RWPE2 (cell line): Measurements from ENCODE around the gene LHX5.

Experiments
- ATAC-seq: fragments of 200-7000 bp; cut with Tn5 transposase; 3 replicates; pipeline ENCODE4 v1.9.1; 2021; ENCODE audit warnings: low read depth
- DNase-seq: peaks from one replicate; pipeline ENCODE4 v3.0.0-alpha.2; 2020; ENCODE audit warnings: low spot score
- H3K27ac ChIP-seq: fragments of 450-650 bp; 2 replicates; pipeline ENCODE4 v1.5.1; 2017; ENCODE audit warnings: mild to moderate bottlenecking; ENCODE audit not compliant: poor library complexity, severe bottlenecking
- H3K27me3 ChIP-seq: fragments of 250-450 bp; sonication (Bioruptor Pico); 2 replicates; pipeline ENCODE4 v1.5.1; 2021; ENCODE audit warnings: mild to moderate bottlenecking, moderate library complexity; ENCODE audit not compliant: insufficient read depth, poor library complexity, severe bottlenecking
- H3K36me3 ChIP-seq: fragments of 250-450 bp; sonication (Bioruptor Pico); 2 replicates; pipeline ENCODE4 v1.5.1; 2020; ENCODE audit warnings: low read depth, mild to moderate bottlenecking, moderate library complexity
- H3K4me1 ChIP-seq: fragments of 250-450 bp; sonication (Bioruptor Pico); 2 replicates; pipeline ENCODE4 v1.5.1; 2021; ENCODE audit warnings: mild to moderate bottlenecking, moderate library complexity; ENCODE audit not compliant: insufficient read depth, poor library complexity, severe bottlenecking
- H3K4me3 ChIP-seq: fragments of 250-450 bp; sonication (Bioruptor Pico); 2 replicates; pipeline ENCODE4 v1.5.1; 2021; ENCODE audit warnings: mild to moderate bottlenecking, moderate library complexity; ENCODE audit not compliant: severe bottlenecking
- H3K9me3 ChIP-seq: fragments of 250-450 bp; sonication (Bioruptor Pico); 2 replicates; pipeline ENCODE4 v1.5.1; 2021; ENCODE audit warnings: mild to moderate bottlenecking, moderate library complexity; ENCODE audit not compliant: severe bottlenecking
- CTCF ChIP-seq: fragments of 450-650 bp; IDR thresholded peaks from one replicate; pipeline ENCODE4 v1.5.1; 2017; ENCODE audit warnings: mild to moderate bottlenecking, moderate library complexity; ENCODE audit not compliant: poor library complexity, severe bottlenecking

LHX5 gene

GRCh38 chr12:113512568-113512967, 40.9 kb upstream of the LHX5 start:
- H3K27me3 ChIP-seq: peaks cover 51% of the 10 kb centered on the region
- no peak overlapping the region for H3K4me3 ChIP-seq
- H3K4me1 ChIP-seq: no peaks in the 10 kb centered on the region
- no peak overlapping the region for H3K27ac ChIP-seq
- H3K36me3 ChIP-seq: no peaks in the 10 kb centered on the region
- DNase-seq (no peak), ATAC-seq (no peak)
- no peaks in the 10 kb centered on the region for H3K9me3 ChIP-seq
- TF ChIP-seq CTCF: no peak

- H3K4me3 ChIP-seq: no peak overlapping the region
- no peak for TF ChIP-seq CTCF
- H3K27me3 ChIP-seq: peaks cover 10% of the 10 kb centered on the region
- H3K27ac ChIP-seq: no peak overlapping the region
- H3K9me3 ChIP-seq: no peaks in the 10 kb centered on the region
- no peaks in the 10 kb centered on the region for H3K4me1 ChIP-seq
- ATAC-seq (no peak), DNase-seq (no peak)
- no peaks in the 10 kb centered on the region for H3K36me3 ChIP-seq
Measured at GRCh38 chr12:113506867-113507266, 35.2 kb upstream of the LHX5 start.

GRCh38 chr12:113505941-113506340, 34.3 kb upstream of the LHX5 start:
- ATAC-seq (no peak), DNase-seq (no peak)
- H3K27ac ChIP-seq: no peak overlapping the region
- TF ChIP-seq CTCF: no peak
- H3K27me3 ChIP-seq: peaks cover 13% of the 10 kb centered on the region
- H3K4me1 ChIP-seq: no peaks in the 10 kb centered on the region
- no peaks in the 10 kb centered on the region for H3K9me3 ChIP-seq
- H3K4me3 ChIP-seq: no peak overlapping the region
- H3K36me3 ChIP-seq: no peaks in the 10 kb centered on the region

- Histone ChIP-seq H3K27me3 (peaks cover 22% of the 10 kb centered on the region), H3K4me1 (no peaks in the 10 kb centered on the region), H3K27ac (no peak overlapping the region), H3K36me3 (no peaks in the 10 kb centered on the region), H3K4me3 (no peak overlapping the region), H3K9me3 (no peaks in the 10 kb centered on the region)
- DNase-seq (no peak), ATAC-seq (no peak)
- no peak for TF ChIP-seq CTCF
Measured at GRCh38 chr12:113504917-113505316, 33.2 kb upstream of the LHX5 start.

GRCh38 chr12:113500782-113501311, 29.2 kb upstream of the LHX5 start:
- Histone ChIP-seq H3K27ac (no peak overlapping the region), H3K27me3 (peaks cover 21% of the 10 kb centered on the region), H3K4me3 (no peak overlapping the region), H3K9me3 (no peaks in the 10 kb centered on the region), H3K4me1 (no peaks in the 10 kb centered on the region), H3K36me3 (no peaks in the 10 kb centered on the region)
- TF ChIP-seq CTCF: no peak
- ATAC-seq: no peak
- DNase-seq: no peak
